Measurements from ENCODE around the gene YY1. TPM values are rescaled to one million over a fixed set of nuclear protein-coding genes. Genes with fewer than 3 reads are reported as not detected.
A peak's percentile ranks its signal among the peaks of the same experiment; 100 is the strongest.

Gene YY1
- total RNA-seq (2014; rRNA removed; shearing (Covaris generic)) (43.3 and 45.3 TPM in 2 replicates), polyA plus RNA-seq (2016; fragmentation: Nextera tagmentation; extraction: Ambion mirVana) (34.9 and 38.2 TPM in 2 replicates)

DNA sequence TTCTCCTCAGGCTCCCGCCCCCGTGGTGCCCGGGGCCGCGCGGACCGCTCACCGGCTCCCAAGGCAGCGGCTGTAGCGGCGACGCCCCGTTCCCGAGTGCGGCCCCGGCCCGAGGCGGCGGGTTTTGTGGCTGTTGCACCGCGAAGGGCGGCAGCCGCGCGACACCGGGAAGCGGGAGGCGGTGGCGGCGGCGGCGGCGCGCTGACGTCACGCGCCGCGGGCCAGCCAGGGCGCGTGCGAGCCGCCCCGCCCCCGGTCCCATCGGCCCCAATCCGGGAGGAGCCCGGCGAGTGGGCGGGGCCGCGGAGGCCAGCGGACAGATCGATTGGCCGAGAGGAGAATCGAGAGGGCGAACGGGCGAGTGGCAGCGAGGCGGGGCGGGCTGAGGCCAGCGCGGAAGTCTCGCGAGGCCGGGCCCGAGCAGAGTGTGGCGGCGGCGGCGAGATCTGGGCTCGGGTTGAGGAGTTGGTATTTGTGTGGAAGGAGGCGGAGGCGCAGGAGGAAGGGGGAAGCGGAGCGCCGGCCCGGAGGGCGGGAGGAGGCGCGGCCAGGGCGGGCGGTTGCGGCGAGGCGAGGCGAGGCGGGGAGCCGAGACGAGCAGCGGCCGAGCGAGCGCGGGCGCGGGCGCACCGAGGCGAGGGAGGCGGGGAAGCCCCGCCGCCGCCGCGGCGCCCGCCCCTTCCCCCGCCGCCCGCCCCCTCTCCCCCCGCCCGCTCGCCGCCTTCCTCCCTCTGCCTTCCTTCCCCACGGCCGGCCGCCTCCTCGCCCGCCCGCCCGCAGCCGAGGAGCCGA, at the start of gene YY1:
Gene YY1 (plus strand): TSS at position 726 of the 792 bp plus-strand sequence. CDS start 101 bp downstream, outside the sequence.
- in situ Hi-C loops (cut with MboI) = no loop called here
- 0% methylated on average over 26 to 80 of the region's 125 CpGs for WGBS, 2 experiments (ENCODE audit: low coverage in 1 of 2, low lambda C conversion rate in 2 of 2, missing lambda C conversion rate in 2 of 2)
- peaks cover 38% of the 10 kb centered on the region for H3K4me1 ChIP-seq (ENCODE audit: insufficient read depth)
- peaks cover 82% of the 10 kb centered on the region for H3K79me2 ChIP-seq (ENCODE audit: insufficient read depth)
- H3K9me3 ChIP-seq (ENCODE audit: low read depth) = no peaks in the 10 kb centered on the region
- no peaks in the 10 kb centered on the region; the same call in 1 of the 2 replicates for H3K36me3 ChIP-seq (ENCODE audit: low read depth)
- H3K9ac ChIP-seq = peak within 1 kb of the TSS; percentile 99
- peak within 1 kb of the TSS; percentile 94 for H3K4me2 ChIP-seq (ENCODE audit: unreplicated experiment)
- peak within 1 kb of the TSS; percentile 93 for H3K4me3 ChIP-seq
- H3K9me2 ChIP-seq (ENCODE audit: insufficient read depth) = no peaks in the 10 kb centered on the region
- H4K20me1 ChIP-seq (ENCODE audit: insufficient read depth) = peaks cover 9% of the 10 kb centered on the region
- H3F3A ChIP-seq (ENCODE audit: insufficient read depth) = peaks cover 36% of the 10 kb centered on the region
- H2AFZ ChIP-seq = peak within 1 kb of the TSS; percentile 47
- no peak for TF ChIP-seq EZH2 (IDR thresholded peaks at IDR 0.05; ENCODE audit: insufficient read depth, poor library complexity, severe bottlenecking)
- no peak for TF ChIP-seq EZH2phosphoT487 (IDR thresholded peaks at IDR 0.05; ENCODE audit: insufficient read depth, low read depth)
- no peaks in the 10 kb centered on the region for H3K27me3 ChIP-seq (replicated peaks; ENCODE audit: insufficient read depth)
- peak; percentile 100 for DNase-seq
- peak within 1 kb of the TSS; percentile 95 for H3K27ac ChIP-seq

DNA sequence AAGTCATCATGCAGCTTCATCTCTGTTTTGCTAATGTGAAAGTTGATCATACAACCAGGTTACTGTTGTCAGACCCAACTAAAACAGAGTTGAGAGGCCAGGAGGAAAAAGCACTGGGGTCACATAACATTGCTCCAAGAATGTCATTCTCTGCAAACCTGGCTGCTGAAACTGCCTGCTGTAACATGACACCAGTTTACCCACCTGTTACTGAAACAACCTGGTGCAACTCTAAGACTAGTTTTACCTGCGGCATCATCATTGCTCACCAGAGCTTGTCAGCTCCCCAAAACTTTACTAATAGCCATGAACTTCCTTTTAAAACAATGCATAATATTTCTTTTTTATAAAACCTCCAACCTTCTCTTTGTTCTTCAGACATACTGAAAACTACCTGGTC, 48.8 kb upstream of the YY1 start:
- Histone ChIP-seq H3K27ac (no peak overlapping the region), H3K36me3 (ENCODE audit: low read depth) (no peaks in the 10 kb centered on the region), H2AFZ (no peak overlapping the region), H3K9me3 (ENCODE audit: low read depth) (no peaks in the 10 kb centered on the region), H3K4me3 (no peak overlapping the region), H4K20me1 (ENCODE audit: insufficient read depth) (no peaks in the 10 kb centered on the region), H3F3A (ENCODE audit: insufficient read depth) (peaks cover 4% of the 10 kb centered on the region; the same call in 1 of the 2 replicates), H3K9ac (no peak overlapping the region), H3K79me2 (ENCODE audit: insufficient read depth) (no peaks in the 10 kb centered on the region), H3K4me2 (ENCODE audit: unreplicated experiment) (no peak overlapping the region), H3K27me3 (replicated peaks; ENCODE audit: insufficient read depth) (no peaks in the 10 kb centered on the region), H3K9me2 (ENCODE audit: insufficient read depth) (no peaks in the 10 kb centered on the region), H3K4me1 (ENCODE audit: insufficient read depth) (peaks cover 6% of the 10 kb centered on the region; the same call in 1 of the 2 replicates)
- TF ChIP-seq EZH2 (IDR thresholded peaks at IDR 0.05; ENCODE audit: insufficient read depth, poor library complexity, severe bottlenecking) = no peak
- no peak for TF ChIP-seq EZH2phosphoT487 (IDR thresholded peaks at IDR 0.05; ENCODE audit: insufficient read depth, low read depth)
- no peak for DNase-seq
- 93% methylated on average over 1 of the region's 1 CpG for WGBS, 2 experiments (ENCODE audit: low coverage in 1 of 2, low lambda C conversion rate in 2 of 2, missing lambda C conversion rate in 2 of 2)
- in situ Hi-C loops (cut with MboI) = loop anchor here (5.0 kb wide), 1 partner anchor 208 kb away; no protein-coding TSS in a partner anchor

DNA sequence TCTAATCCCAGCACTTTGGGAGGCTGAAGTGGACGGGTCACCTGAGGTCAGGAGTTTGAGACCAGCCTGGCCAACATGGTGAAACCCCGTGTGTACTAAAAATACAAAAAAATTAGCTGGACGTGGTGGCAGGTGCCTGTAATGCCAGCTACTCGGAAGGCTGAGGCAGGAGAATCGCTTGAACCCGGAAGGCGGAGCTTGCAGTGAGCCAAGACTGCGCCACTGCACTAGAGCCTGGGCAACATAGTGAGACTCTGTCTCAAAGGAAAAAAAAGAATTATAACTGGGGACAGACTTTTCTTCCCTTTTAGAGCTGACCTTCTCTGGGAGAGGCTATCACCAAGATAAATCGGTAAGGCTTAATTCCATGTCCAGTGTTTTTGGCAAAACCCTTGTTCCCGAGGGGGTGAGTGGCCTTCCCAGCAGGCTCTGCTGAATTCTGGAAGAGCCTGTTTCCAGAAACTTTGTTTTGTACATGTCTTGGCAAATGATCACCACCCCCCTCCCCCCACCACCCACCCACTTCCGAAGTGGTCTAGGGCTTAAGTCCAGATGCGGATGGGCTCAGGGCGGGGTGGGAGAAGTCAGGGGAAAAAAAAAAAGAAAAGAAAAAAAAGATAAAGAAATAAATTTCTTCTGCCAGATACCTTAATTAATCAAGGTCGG, 47.2 kb upstream of the YY1 start:
- no peaks in the 10 kb centered on the region for H3K27me3 ChIP-seq (replicated peaks; ENCODE audit: insufficient read depth)
- H3K9me3 ChIP-seq (ENCODE audit: low read depth) = no peaks in the 10 kb centered on the region
- no peak overlapping the region for H3K27ac ChIP-seq
- H3K36me3 ChIP-seq (ENCODE audit: low read depth) = no peaks in the 10 kb centered on the region
- peaks cover 6% of the 10 kb centered on the region; the same call in 1 of the 2 replicates for H3K4me1 ChIP-seq (ENCODE audit: insufficient read depth)
- no peak overlapping the region for H3K4me3 ChIP-seq
- peak overlapping the region; percentile 88; the same call in 1 of the 2 replicates for H3K9ac ChIP-seq
- H2AFZ ChIP-seq = peak overlapping the region; percentile 99
- no peak for TF ChIP-seq EZH2phosphoT487 (IDR thresholded peaks at IDR 0.05; ENCODE audit: insufficient read depth, low read depth)
- TF ChIP-seq EZH2 (IDR thresholded peaks at IDR 0.05; ENCODE audit: insufficient read depth, poor library complexity, severe bottlenecking) = no peak
- H3K9me2 ChIP-seq (ENCODE audit: insufficient read depth) = no peaks in the 10 kb centered on the region
- DNase-seq = no peak
- peak overlapping the region; percentile 82 for H3K4me2 ChIP-seq (ENCODE audit: unreplicated experiment)
- no peaks in the 10 kb centered on the region for H4K20me1 ChIP-seq (ENCODE audit: insufficient read depth)
- 89% methylated on average over 14 of the region's 14 CpGs for WGBS, 2 experiments (ENCODE audit: low coverage in 1 of 2, low lambda C conversion rate in 2 of 2, missing lambda C conversion rate in 2 of 2)
- H3K79me2 ChIP-seq (ENCODE audit: insufficient read depth) = no peaks in the 10 kb centered on the region
- peaks cover 4% of the 10 kb centered on the region; the same call in 1 of the 2 replicates for H3F3A ChIP-seq (ENCODE audit: insufficient read depth)
- in situ Hi-C loops (cut with MboI) = loop anchor here (5.0 kb wide), 1 partner anchor 209 kb away; no protein-coding TSS in a partner anchor

DNA sequence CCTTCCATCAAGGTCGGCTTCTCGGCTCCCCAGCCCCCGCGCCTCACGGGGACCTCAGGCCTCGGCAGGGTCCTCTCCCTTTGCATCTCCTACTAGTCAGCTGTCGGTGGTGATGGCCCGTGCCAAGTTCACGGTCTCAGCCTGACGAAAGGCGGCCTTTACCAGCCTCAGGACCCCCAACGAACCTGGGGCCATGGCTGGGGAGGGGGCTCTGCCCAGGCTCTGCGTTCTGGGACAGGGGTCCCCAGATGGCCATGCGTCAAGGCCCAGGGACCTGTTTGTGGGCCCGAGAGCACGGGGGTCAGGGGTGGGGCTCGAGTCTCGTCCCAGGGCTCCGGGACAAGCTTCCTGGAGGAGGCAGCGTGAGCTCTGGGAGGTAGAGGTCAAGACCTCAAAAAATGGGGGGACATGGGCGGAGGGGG, 46.7 kb upstream of the YY1 start:
- no peak for DNase-seq
- Histone ChIP-seq H2AFZ (peak overlapping the region; percentile 99), H3K4me3 (peak overlapping the region; percentile 53), H3K36me3 (ENCODE audit: low read depth) (no peaks in the 10 kb centered on the region), H3K9me3 (ENCODE audit: low read depth) (no peaks in the 10 kb centered on the region), H3K27me3 (replicated peaks; ENCODE audit: insufficient read depth) (no peaks in the 10 kb centered on the region), H3K79me2 (ENCODE audit: insufficient read depth) (no peaks in the 10 kb centered on the region), H3K4me1 (ENCODE audit: insufficient read depth) (peaks cover 6% of the 10 kb centered on the region; the same call in 1 of the 2 replicates), H3K4me2 (ENCODE audit: unreplicated experiment) (peak overlapping the region; percentile 82), H3F3A (ENCODE audit: insufficient read depth) (peaks cover 4% of the 10 kb centered on the region; the same call in 1 of the 2 replicates), H3K27ac (peak overlapping the region; percentile 43; the same call in 1 of the 2 replicates), H3K9me2 (ENCODE audit: insufficient read depth) (no peaks in the 10 kb centered on the region), H3K9ac (peak overlapping the region; percentile 88), H4K20me1 (ENCODE audit: insufficient read depth) (no peaks in the 10 kb centered on the region)
- WGBS, 2 experiments (ENCODE audit: low coverage in 1 of 2, low lambda C conversion rate in 2 of 2, missing lambda C conversion rate in 2 of 2) = 56 to 67% methylated on average over 15 to 21 of the region's 21 CpGs
- in situ Hi-C loops (cut with MboI) = loop anchor here (5.0 kb wide), 1 partner anchor 210 kb away; no protein-coding TSS in a partner anchor
- TF ChIP-seq EZH2phosphoT487 (IDR thresholded peaks at IDR 0.05; ENCODE audit: insufficient read depth, low read depth) (no peak), EZH2 (IDR thresholded peaks at IDR 0.05; ENCODE audit: insufficient read depth, poor library complexity, severe bottlenecking) (no peak)

Data from GM23248 (cell line).